GM23248 (cell line): ENCODE measurements around the gene C1QTNF9B. TPM values are rescaled to one million over a fixed set of nuclear protein-coding genes. Genes with fewer than 3 reads are reported as not detected.
"Not testable (repeated sequence)": the region's sequence is repeated elsewhere in the genome, so short reads cannot be mapped to it uniquely, and the experiment has no call there.

ENCODE experiments used
- DNase-seq: peaks from one replicate; pipeline ENCODE4 v3.0.0-alpha.2; 2015
- H2AFZ ChIP-seq: fragments of 200-600 bp; sonication (generic); 2 replicates; pipeline ENCODE4 v1.6.1; 2016; ENCODE audit warnings: antibody characterized with exemption
- H3F3A ChIP-seq: fragments of 200-600 bp; sonication (generic); 2 replicates; pipeline ENCODE4 v1.6.1; 2016; ENCODE audit warnings: mild to moderate bottlenecking, antibody characterized with exemption, mixed run types; ENCODE audit not compliant: insufficient read depth
- H3K27ac ChIP-seq: fragments of 200-600 bp; sonication (generic); 2 replicates; pipeline ENCODE4 v1.5.1; 2016; ENCODE audit warnings: mild to moderate bottlenecking
- H3K27me3 ChIP-seq: fragments of 200-600 bp; sonication (generic); replicated peaks from 2 replicates; pipeline ENCODE4 v1.6.1; 2016; ENCODE audit warnings: mild to moderate bottlenecking; ENCODE audit not compliant: insufficient read depth
- H3K36me3 ChIP-seq: fragments of 200-600 bp; sonication (generic); 2 replicates; pipeline ENCODE4 v1.6.1; 2016; ENCODE audit warnings: low read depth, mild to moderate bottlenecking
- H3K4me1 ChIP-seq: fragments of 200-600 bp; sonication (generic); 2 replicates; pipeline ENCODE4 v1.6.1; 2016; ENCODE audit warnings: mild to moderate bottlenecking; ENCODE audit not compliant: insufficient read depth
- H3K4me2 ChIP-seq: fragments of 200-600 bp; sonication (generic); one replicate; pipeline ENCODE4 v1.6.1; 2016; ENCODE audit warnings: mild to moderate bottlenecking; ENCODE audit not compliant: unreplicated experiment
- H3K4me3 ChIP-seq: fragments of 200-600 bp; sonication (generic); 2 replicates; pipeline ENCODE4 v1.5.1; 2016; ENCODE audit warnings: mild to moderate bottlenecking
- H3K79me2 ChIP-seq: fragments of 200-600 bp; sonication (generic); 2 replicates; pipeline ENCODE4 v1.6.1; 2016; ENCODE audit warnings: mild to moderate bottlenecking; ENCODE audit not compliant: insufficient read depth
- H3K9ac ChIP-seq: fragments of 200-600 bp; sonication (generic); 2 replicates; pipeline ENCODE4 v1.6.1; 2016; ENCODE audit warnings: mild to moderate bottlenecking
- H3K9me2 ChIP-seq: fragments of 200-600 bp; sonication (generic); 2 replicates; pipeline ENCODE4 v1.6.1; 2016; ENCODE audit warnings: mixed run types, mild to moderate bottlenecking, moderate library complexity; ENCODE audit not compliant: insufficient read depth
- H3K9me3 ChIP-seq: fragments of 200-600 bp; sonication (generic); one replicate; pipeline ENCODE4 v1.6.1; 2017; ENCODE audit warnings: low read depth
- H4K20me1 ChIP-seq: fragments of 200-600 bp; sonication (generic); 2 replicates; pipeline ENCODE4 v1.6.0; 2016; ENCODE audit not compliant: insufficient read depth
- EZH2 ChIP-seq: fragments of 200-600 bp; sonication (generic); IDR thresholded peaks from 2 replicates; pipeline ENCODE4 v1.6.1; 2018; ENCODE audit warnings: antibody characterized with exemption, mild to moderate bottlenecking; ENCODE audit not compliant: insufficient read depth, poor library complexity, severe bottlenecking
- EZH2phosphoT487 ChIP-seq: fragments of 200-600 bp; sonication (generic); IDR thresholded peaks from 2 replicates; pipeline ENCODE4 v1.6.1; 2018; ENCODE audit warnings: antibody characterized with exemption, moderate library complexity, mild to moderate bottlenecking, low read depth; ENCODE audit not compliant: insufficient read depth
- WGBS, 2 experiments: methylation state at CpG; one replicate each; pipeline ENCODE4 v1.1.6; 2015 to 2017; ENCODE audit warnings: low lambda C conversion rate in 2 of 2, low coverage in 1 of 2; ENCODE audit errors: missing lambda C conversion rate in 2 of 2; 5-methylcytosine and 5-hydroxymethylcytosine counted together
- in situ Hi-C: fragments of 300-500 bp; cut with MboI; formaldehyde crosslinking; loops from 2 replicates; pipeline ENCODE4 v1.15.0; 2020
- polyA plus RNA-seq: library from polyadenylated mRNA; unstranded; fragments of >200 nt; fragmentation: Nextera tagmentation; extraction: Ambion mirVana; gene quantifications from 2 replicates; pipeline ENCODE4 v1.2.1, GENCODE V29; 2016
- total RNA-seq: library from RNA; depleted of rRNA; stranded (reverse); fragments of >200 nt; shearing (Covaris generic); gene quantifications from 2 replicates; pipeline ENCODE4 v1.2.3, GENCODE V29; 2014

C1QTNF9B gene
- total and polyA plus RNA-seq, 2 experiments from 2014 or later, result not detected

DNA sequence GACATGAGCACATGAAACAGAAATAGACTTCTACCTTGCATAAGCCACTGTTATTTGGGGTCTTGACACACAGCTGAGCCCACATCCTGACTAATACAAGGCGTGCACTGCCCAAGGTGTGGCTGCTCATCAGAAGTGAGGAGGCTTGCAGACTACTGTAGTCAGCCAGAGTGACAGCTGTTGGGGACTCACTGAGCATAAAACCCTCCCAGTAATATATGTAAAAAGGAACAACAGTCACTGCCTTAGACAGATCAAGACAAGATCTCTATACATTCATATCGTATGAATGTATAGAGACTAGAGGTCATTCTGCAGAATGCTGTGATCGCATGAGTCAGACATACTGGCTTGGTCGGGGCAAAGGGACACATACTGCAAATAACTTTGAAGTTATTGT lies 4.1 kb upstream of the C1QTNF9B start:
- Histone ChIP-seq H3K36me3 (no peaks in the 10 kb centered on the region), H3F3A (peaks cover 17% of the 10 kb centered on the region), H3K9me3 (no peaks in the 10 kb centered on the region), H3K9ac (no peak overlapping the region), H3K27ac (no peak overlapping the region), H2AFZ (no peak overlapping the region), H3K4me3 (no peak overlapping the region), H3K79me2 (no peaks in the 10 kb centered on the region), H4K20me1 (no peaks in the 10 kb centered on the region), H3K9me2 (no peaks in the 10 kb centered on the region), H3K4me2 (peak overlapping the region; percentile 37), H3K4me1 (peaks cover 37% of the 10 kb centered on the region), H3K27me3 (no peaks in the 10 kb centered on the region; the same call in 1 of the 2 replicates)
- in situ Hi-C loops, result no loop called here
- DNase-seq, result peak; percentile 53
- TF ChIP-seq EZH2 (no peak), EZH2phosphoT487 (no peak)
- 42 to 56% methylated on average over 4 of the region's 4 CpGs for WGBS, 2 experiments

DNA sequence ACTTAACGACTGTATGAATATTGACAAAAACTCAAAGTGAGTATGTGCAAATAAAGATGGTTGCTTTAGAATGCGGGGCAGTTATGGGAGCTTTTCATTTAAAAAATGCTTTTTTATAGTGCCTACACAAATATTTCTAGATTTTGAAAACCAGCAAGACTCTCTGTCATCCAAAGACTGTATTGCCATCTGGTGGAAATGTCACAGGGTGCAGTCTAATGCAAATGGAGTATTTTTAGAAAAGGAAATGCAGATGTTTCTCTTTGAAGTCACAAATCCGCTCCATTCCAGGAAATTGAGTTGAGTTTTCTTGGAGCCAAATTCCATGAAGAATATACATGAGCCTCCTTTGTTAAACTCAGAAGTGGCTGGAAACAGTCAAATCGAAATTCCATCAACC lies 2.3 kb upstream of the C1QTNF9B start:
- in situ Hi-C loops, result no loop called here
- Histone ChIP-seq H3K9me2 (no peaks in the 10 kb centered on the region), H3K4me2 (peak overlapping the region; percentile 19), H3K9ac (no peak overlapping the region), H3K79me2 (no peaks in the 10 kb centered on the region), H3K27me3 (no peaks in the 10 kb centered on the region; the same call in 1 of the 2 replicates), H2AFZ (peak overlapping the region; percentile 45; the same call in 1 of the 2 replicates), H3K27ac (no peak overlapping the region), H3K4me3 (no peak overlapping the region), H4K20me1 (no peaks in the 10 kb centered on the region), H3K36me3 (no peaks in the 10 kb centered on the region), H3K4me1 (peaks cover 37% of the 10 kb centered on the region), H3K9me3 (no peaks in the 10 kb centered on the region), H3F3A (peaks cover 17% of the 10 kb centered on the region)
- peak; percentile 64 for DNase-seq
- TF ChIP-seq EZH2 (no peak), EZH2phosphoT487 (no peak)
- 0 to 3% methylated on average over 4 of the region's 4 CpGs for WGBS, 2 experiments

DNA sequence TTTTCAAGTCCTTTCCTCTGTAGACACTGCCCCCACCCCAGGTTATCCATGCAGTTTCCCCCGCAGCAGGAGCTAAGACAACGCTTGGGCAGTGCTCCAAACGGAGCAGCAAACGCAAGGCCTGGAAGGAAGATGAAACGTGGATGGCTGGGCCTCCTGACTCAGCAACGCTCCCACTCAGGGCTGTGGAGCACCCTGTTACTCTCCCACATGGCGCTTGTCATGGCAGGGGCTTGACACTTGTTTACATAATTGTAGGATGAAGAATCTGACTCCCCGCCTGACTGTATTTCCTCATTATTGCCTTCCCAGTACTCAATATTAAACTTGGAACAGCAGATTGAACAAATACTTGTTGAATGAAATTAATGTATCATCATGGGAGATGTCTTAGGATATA lies 799 bp upstream of the C1QTNF9B start:
- peaks cover 17% of the 10 kb centered on the region for H3F3A ChIP-seq
- no peak overlapping the region for H3K4me2 ChIP-seq
- H3K9me2 ChIP-seq, result no peaks in the 10 kb centered on the region
- H4K20me1 ChIP-seq, result no peaks in the 10 kb centered on the region
- H2AFZ ChIP-seq, result peak overlapping the region; percentile 73
- no peak for TF ChIP-seq EZH2
- no peak for TF ChIP-seq EZH2phosphoT487
- peaks cover 37% of the 10 kb centered on the region for H3K4me1 ChIP-seq
- DNase-seq, result peak; percentile 86
- H3K27me3 ChIP-seq, result no peaks in the 10 kb centered on the region; the same call in 1 of the 2 replicates
- peak overlapping the region; percentile 31; the same call in 1 of the 2 replicates for H3K9ac ChIP-seq
- no peaks in the 10 kb centered on the region for H3K36me3 ChIP-seq
- in situ Hi-C loops, result no loop called here
- H3K27ac ChIP-seq, result peak overlapping the region; percentile 65
- WGBS, 2 experiments, result 12 to 26% methylated on average over 8 of the region's 8 CpGs
- H3K79me2 ChIP-seq, result no peaks in the 10 kb centered on the region
- H3K9me3 ChIP-seq, result no peaks in the 10 kb centered on the region
- H3K4me3 ChIP-seq, result no peak overlapping the region

DNA sequence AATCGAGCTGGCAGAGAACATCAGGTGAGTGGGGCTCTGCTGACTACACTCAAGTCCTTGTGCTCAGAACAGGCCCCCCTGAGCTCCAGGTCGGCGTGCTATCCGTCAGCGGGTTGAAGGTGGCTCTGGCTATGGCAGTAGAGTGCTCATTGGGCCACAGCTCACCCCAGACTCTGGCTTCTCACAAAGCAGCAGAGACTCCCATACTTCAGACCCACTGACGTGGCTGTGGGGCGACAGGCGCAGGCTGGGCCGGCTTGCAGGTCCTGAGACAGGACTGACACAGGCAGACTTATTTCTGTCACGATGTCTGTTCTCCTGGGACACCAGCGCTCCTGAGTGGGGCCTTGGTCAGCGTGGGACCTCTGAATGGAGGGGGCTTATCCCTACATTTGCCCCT lies 2.6 kb downstream of the C1QTNF9B start:
- H3K36me3 ChIP-seq, H3K79me2 ChIP-seq, in situ Hi-C loops, H3K27ac ChIP-seq, H4K20me1 ChIP-seq, H3K9ac ChIP-seq, H2AFZ ChIP-seq, H3K9me2 ChIP-seq, H3K4me3 ChIP-seq, H3K9me3 ChIP-seq, DNase-seq, H3K4me2 ChIP-seq, H3K27me3 ChIP-seq: not testable (repeated sequence)
- Histone ChIP-seq H3K4me1 (peaks cover 20% of the 10 kb centered on the region), H3F3A (peaks cover 24% of the 10 kb centered on the region)
- 85 to 87% methylated on average over 11 to 12 of the region's 12 CpGs for WGBS, 2 experiments

DNA sequence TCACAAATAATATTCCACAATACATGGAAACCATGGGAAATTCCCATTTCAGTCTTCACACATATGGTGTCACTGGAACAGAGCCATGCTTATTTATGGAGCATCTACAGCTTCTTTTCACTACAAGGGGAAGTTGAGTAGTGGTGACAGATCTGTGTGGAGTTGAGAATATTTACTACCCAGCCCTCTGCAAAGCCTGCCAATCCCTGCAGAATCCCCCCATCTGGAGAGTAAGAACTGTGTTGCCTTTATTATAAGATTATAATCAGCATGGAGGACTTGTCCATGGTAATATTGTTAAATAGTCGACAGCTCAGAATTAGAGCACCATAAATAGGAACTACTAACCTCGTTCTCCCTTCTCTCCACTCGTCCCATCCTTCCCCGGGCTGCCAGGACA lies 3.5 kb downstream of the C1QTNF9B start:
- H3K4me3 ChIP-seq, H4K20me1 ChIP-seq, H3K27ac ChIP-seq, H3K79me2 ChIP-seq, H3K9me3 ChIP-seq, DNase-seq, in situ Hi-C loops, H3K27me3 ChIP-seq, H3K9me2 ChIP-seq, H2AFZ ChIP-seq, H3K9ac ChIP-seq, H3K4me2 ChIP-seq, H3K36me3 ChIP-seq: not testable (repeated sequence)
- 34 to 40% methylated on average over 1 to 4 of the region's 4 CpGs for WGBS, 2 experiments
- H3K4me1 ChIP-seq, result peaks cover 13% of the 10 kb centered on the region
- peaks cover 22% of the 10 kb centered on the region for H3F3A ChIP-seq
